K562 (cell line): ENCODE results near the gene SHISA5. TPM values are rescaled to one million over a fixed set of nuclear protein-coding genes. Genes with fewer than 3 reads are reported as not detected.
A peak's percentile ranks its signal among the peaks of the same experiment; 100 is the strongest.

Experiments used
- ATAC-seq: fragments of 200-7000 bp; cut with Tn5 transposase; 3 replicates; pipeline ENCODE4 v1.9.1; 2020; ENCODE audit warnings: moderate library complexity
- BruUV-seq: library from RNA; stranded (reverse); fragments of 400-500 nt; replicated peaks from 2 replicates; lab custom pipeline; 2021; lab: Mats Ljungman, UMichigan
- CTCF ChIA-PET: fragments of 300-600 bp; formaldehyde crosslinking; extraction: SDS; loops from one replicate; lab custom pipeline; 2021; ENCODE audit warnings: low intra/inter-chr PET ratio; lab: Yijun Ruan, JAX
- POLR2A ChIA-PET: fragments of 300-600, 350-650 bp; sonication (Branson Sonifier 250); formaldehyde crosslinking; extraction: SDS; loops from one replicate; lab custom pipeline; 2021; ENCODE audit warnings: antibody characterized with exemption, inconsistent platforms; lab: Yijun Ruan, JAX
- DNase-seq, 4 experiments: peaks; one replicate each; pipeline versions ENCODE4 v3.0.0 to v3.0.0-alpha.2; 2011 to 2018; ENCODE audit warnings: low spot score in 3 of 4, mixed read lengths in 3 of 4; ENCODE audit errors: extremely low read depth in 1 of 4
- FAIRE-seq: peaks from 2 replicates; lab custom pipeline; 2011; peaks lifted over from hg19 to GRCh38; lab: Jason Lieb, UNC
- H2AFZ ChIP-seq: 2 replicates; pipeline ENCODE4 v1.6.0; 2011; ENCODE audit warnings: low read depth, low read length, control low read depth, inconsistent platforms
- H3K27ac ChIP-seq: fragments of 200-600 bp; 3 replicates; pipeline ENCODE4 v1.8.0; 2011; ENCODE audit warnings: low read depth, mild to moderate bottlenecking, control low read depth, inconsistent platforms, low read length, moderate library complexity, mixed read lengths; ENCODE audit errors: extremely low read depth
- H3K27me3 ChIP-seq, 2 experiments: fragments of 300-600 bp in 1 of 2; 2 replicates in 1 of 2; 3 replicates in 1 of 2; pipeline versions ENCODE4 v1.6.0 to v1.8.0; 2011; ENCODE audit warnings: inconsistent platforms in 2 of 2, low read length in 2 of 2, mild to moderate bottlenecking in 1 of 2, mixed read lengths in 1 of 2, moderate library complexity in 1 of 2; ENCODE audit not compliant: control insufficient read depth in 2 of 2, insufficient read depth in 2 of 2
- H3K36me3 ChIP-seq: fragments of 300-600 bp; 3 replicates; pipeline ENCODE4 v1.8.0; 2011; ENCODE audit warnings: mild to moderate bottlenecking, low read length, inconsistent platforms; ENCODE audit not compliant: control insufficient read depth, insufficient read depth
- H3K4me1 ChIP-seq, 2 experiments: fragments of 200-600 bp in 1 of 2; replicated peaks in 1 of 2; 2 replicates in 1 of 2; 3 replicates in 1 of 2; pipeline versions ENCODE4 v1.5.1 to v1.8.0; 2011; ENCODE audit warnings: inconsistent platforms in 2 of 2, low read length in 2 of 2, mild to moderate bottlenecking in 1 of 2, mixed read lengths in 1 of 2, moderate library complexity in 1 of 2; ENCODE audit not compliant: control insufficient read depth in 2 of 2, insufficient read depth in 2 of 2
- H3K4me2 ChIP-seq: 2 replicates; pipeline ENCODE4 v1.6.1; 2011; ENCODE audit warnings: low read length, control low read depth, inconsistent platforms, mixed read lengths; ENCODE audit not compliant: insufficient read depth
- H3K4me3 ChIP-seq: fragments of 200-600 bp; sonication (generic), shearing (Covaris generic); 2 replicates; pipeline ENCODE4 v1.5.1; 2016; ENCODE audit warnings: control low read depth, inconsistent platforms
- H3K79me2 ChIP-seq: fragments of 200-600 bp; 3 replicates; pipeline ENCODE4 v1.8.0; 2011; ENCODE audit warnings: low read length, inconsistent platforms; ENCODE audit not compliant: control insufficient read depth, insufficient read depth
- H3K9ac ChIP-seq, 2 experiments: 2 replicates each; pipeline versions ENCODE4 v1.6.0 to v1.6.1; 2011; ENCODE audit warnings: low read depth in 2 of 2, low read length in 2 of 2, control low read depth in 1 of 2, inconsistent platforms in 1 of 2, mild to moderate bottlenecking in 1 of 2, mixed read lengths in 1 of 2; ENCODE audit not compliant: insufficient read depth in 1 of 2
- H3K9me1 ChIP-seq: one replicate; pipeline ENCODE4 v1.6.0; 2011; ENCODE audit warnings: inconsistent platforms, mild to moderate bottlenecking, low read length, moderate library complexity; ENCODE audit not compliant: control insufficient read depth, insufficient read depth
- H3K9me3 ChIP-seq: replicated peaks from 2 replicates; pipeline ENCODE4 v1.5.1; 2011; ENCODE audit warnings: low read depth, low read length, inconsistent platforms; ENCODE audit not compliant: control insufficient read depth, insufficient read depth
- H4K20me1 ChIP-seq: replicated peaks from 2 replicates; pipeline ENCODE4 v1.6.1; 2011; ENCODE audit warnings: low read length, inconsistent platforms, mixed read lengths; ENCODE audit not compliant: control insufficient read depth, insufficient read depth
- CXXC5 ChIP-seq: fragments of 250-450 bp; sonication (Bioruptor Pico); IDR thresholded peaks from 2 replicates; pipeline ENCODE4 v1.8.0; 2022; ENCODE audit warnings: inconsistent platforms, mild to moderate bottlenecking, moderate library complexity
- EHMT2 ChIP-seq: fragments of 450-650 bp; IDR thresholded peaks from 2 replicates; pipeline ENCODE4 v1.6.1; 2018; ENCODE audit warnings: antibody characterized with exemption
- GMEB1 ChIP-seq: fragments of 250-450 bp; sonication (Bioruptor Pico); IDR thresholded peaks from 2 replicates; pipeline ENCODE4 v1.4.0; 2020; ENCODE audit warnings: mild to moderate bottlenecking
- HEY1 ChIP-seq: fragments of 250-450 bp; sonication (Bioruptor Pico); IDR thresholded peaks from 2 replicates; pipeline ENCODE4 v1.5.0; 2020; ENCODE audit warnings: mild to moderate bottlenecking, moderate library complexity, borderline replicate concordance
- MXI1 ChIP-seq: IDR thresholded peaks from 2 replicates; pipeline ENCODE4 v1.6.1; 2011; ENCODE audit warnings: low read depth, mild to moderate bottlenecking, improper control_type of control experiment, low read length
- PCBP1 ChIP-seq: fragments of 200-400 bp; formaldehyde crosslinking; IDR thresholded peaks from 2 replicates; pipeline ENCODE4 v1.6.1; 2018; ENCODE audit warnings: mild to moderate bottlenecking, low read depth, low read length; ENCODE audit not compliant: poor library complexity, severe bottlenecking
- POLR3A ChIP-seq: IDR thresholded peaks from 2 replicates; pipeline ENCODE4 v1.6.1; 2011; ENCODE audit warnings: borderline replicate concordance, mild to moderate bottlenecking, moderate library complexity; ENCODE audit not compliant: insufficient read length, insufficient read depth; ENCODE audit errors: extremely low read depth
- RFX7 ChIP-seq: fragments of 250-450 bp; sonication (Bioruptor Pico); IDR thresholded peaks from 2 replicates; pipeline ENCODE4 v1.5.1; 2021; ENCODE audit warnings: mild to moderate bottlenecking
- SREBF2 ChIP-seq: sonication (generic); formaldehyde crosslinking; IDR thresholded peaks from 2 replicates; pipeline ENCODE4 v1.4.0; 2020; ENCODE audit warnings: mild to moderate bottlenecking, missing genetic modification reagents
- STAT5B ChIP-seq: fragments of 250-450 bp; sonication (Bioruptor Pico); IDR thresholded peaks from 2 replicates; pipeline ENCODE4 v1.8.0; 2021; ENCODE audit warnings: mild to moderate bottlenecking, inconsistent platforms
- TEAD4 ChIP-seq, 2 experiments: sonication (generic) in 1 of 2; formaldehyde crosslinking in 1 of 2; IDR thresholded peaks; 2 replicates each; pipeline versions ENCODE4 v1.6.1 to v1.8.0; 2012 to 2022; ENCODE audit warnings: borderline replicate concordance in 1 of 2, inconsistent platforms in 1 of 2, low read length in 1 of 2, mild to moderate bottlenecking in 1 of 2, missing genetic modification reagents in 1 of 2
- ZNF24 ChIP-seq: fragments of 450-650 bp; IDR thresholded peaks from 2 replicates; pipeline ENCODE4 v1.6.1; 2016
- ZNF507 ChIP-seq: conservative IDR thresholded peaks from 2 replicates; pipeline ENCODE4 v1.6.1; 2017; ENCODE audit warnings: missing genetic modification characterization, missing compliant biosample characterization
- ZNF551 ChIP-seq: fragments of 250-450 bp; sonication (Bioruptor Pico); IDR thresholded peaks from 2 replicates; pipeline ENCODE4 v1.5.0; 2021; ENCODE audit warnings: mild to moderate bottlenecking, moderate library complexity
- WGBS: fragments of 100-300 bp; shearing (Covaris generic); methylation state at CpG from one replicate; pipeline ENCODE4 v1.1.6; 2016; ENCODE audit warnings: low coverage, mixed read lengths; ENCODE audit not compliant: insufficient coverage; ENCODE audit errors: missing lambda C conversion rate; 5-methylcytosine and 5-hydroxymethylcytosine counted together
- in situ Hi-C: fragments of 300-500 bp; cut with MboI; formaldehyde crosslinking; loops from 4 replicates; pipeline ENCODE4 v1.15.0; 2018; ENCODE audit warnings: inconsistent platforms, mixed read lengths
- intact Hi-C: fragments of 100-400 bp; cut with micrococcal nuclease; formaldehyde crosslinking; loops from 2 replicates; pipeline ENCODE4 v1.14.2; 2022
- polyA plus RNA-seq, 8 experiments: library from polyadenylated mRNA; depleted of rRNA in 4 of 8; stranded (reverse) in 5 of 8; unstranded in 3 of 8; fragments of >200 nt; fragmentation: Nextera tagmentation in 2 of 8; fragmentation: Illumina TruSeq in 1 of 8; extraction: Ambion mirVana in 2 of 8; extraction: Trizol in 1 of 8; gene quantifications; 2 replicates each; pipeline versions ENCODE4 v1.2.1 to v1.2.3, GENCODE V29; 2011 to 2014; ENCODE audit warnings: inconsistent platforms in 1 of 8, missing spikeins in 1 of 8
- total RNA-seq, 7 experiments: library from RNA; depleted of rRNA in 6 of 7; stranded (reverse); fragments of >200 nt in 6 of 7; fragmentation: Illumina TruSeq in 2 of 7; extraction: Trizol in 2 of 7; gene quantifications; 2 replicates each; pipeline versions ENCODE4 v1.2.1 to v1.2.3, GENCODE V29; 2011 to 2021; ENCODE audit warnings: low replicate concordance in 1 of 7

Gene SHISA5
- total and polyA plus RNA-seq, 9 of the 15 experiments (the other 6 are each of a cell fraction or from before 2014, with no cell fraction given) = 8.4 to 85.8 (median 56.1) TPM

- intact Hi-C loops = loop anchor here (10.0 kb wide), 1 partner anchor 98 kb away; no protein-coding TSS in a partner anchor
- Histone ChIP-seq H4K20me1 (no peaks in the 10 kb centered on the region), H3K27me3 (no peaks in the 10 kb centered on the region), H3K4me2 (peak overlapping the region; percentile 57; the same call in 1 of the 2 replicates), H3K9me1 (no peaks in the 10 kb centered on the region), H3K27ac (no peak overlapping the region), H3K4me1 (peaks cover 6 to 35% of the 10 kb centered on the region in 2 experiments; a peak in 4 of 5 replicates), H2AFZ (0 out of 2 replicates have a peak overlapping the region, but pooled peaks have one; percentile 53), H3K4me3 (no peak overlapping the region), H3K9me3 (no peaks in the 10 kb centered on the region), H3K9ac (peak overlapping the region in 1 of 2 experiments; percentile 93; a peak in 1 of 4 replicates), H3K79me2 (no peaks in the 10 kb centered on the region), H3K36me3 (no peaks in the 10 kb centered on the region)
- FAIRE-seq (no peak), ATAC-seq (no peak), DNase-seq (no peak)
- ChIA-PET POLR2A (no interaction called here), CTCF (no interaction called here)
- in situ Hi-C loops = no loop called here
- WGBS = 76% methylated on average over 6 of the region's 6 CpGs
- no TSS peak for BruUV-seq
- no peak for TF ChIP-seq ZNF507
- TF ChIP-seq TEAD4 (IDR thresholded peaks at IDR 0.05; ENCODE audit: low read length) = no peak
- TF ChIP-seq TEAD4 (CRISPR knock-in tag; IDR thresholded peaks at IDR 0.05; ENCODE audit: borderline replicate concordance) = no peak
- no peak for TF ChIP-seq RFX7 (CRISPR knock-in tag)
- no peak for TF ChIP-seq CXXC5 (CRISPR knock-in tag)
- TF ChIP-seq PCBP1 = no peak
- TF ChIP-seq MXI1 = no peak
- TF ChIP-seq HEY1 (CRISPR knock-in tag) = no peak
- no peak for TF ChIP-seq POLR3A
- no peak for TF ChIP-seq STAT5B (CRISPR knock-in tag)
- TF ChIP-seq GMEB1 (CRISPR knock-in tag) = no peak
- TF ChIP-seq EHMT2 = no peak
- no peak for TF ChIP-seq ZNF551 (CRISPR knock-in tag)
- TF ChIP-seq SREBF2 = no peak
- no peak for TF ChIP-seq ZNF24
These were observed 1.2 kb downstream of the SHISA5 start for GRCh38 chr3:48502728-48503168.
